Liver (tissue), 9 donors: ENCODE data around the gene E2F2. TPM values are rescaled to one million over a fixed set of nuclear protein-coding genes. Genes with fewer than 3 reads are reported as not detected.

Source experiments
- DNase-seq: peaks from one replicate; pipeline ENCODE4 v3.0.0-alpha.2; 2017; ENCODE audit warnings: low spot score
- H3K27ac ChIP-seq, 2 donors: one replicate each; pipeline ENCODE4 v1.7.0; 2013; ENCODE audit warnings: inconsistent platforms in 2 of 2, low read length in 2 of 2, control low read depth in 1 of 2, low read depth in 1 of 2, mild to moderate bottlenecking in 1 of 2
- H3K27me3 ChIP-seq, 4 donors: one replicate each; pipeline versions ENCODE4 v1.6.1 to v1.7.0; 2013; ENCODE audit warnings: low read length in 3 of 4, inconsistent platforms in 1 of 4, mild to moderate bottlenecking in 1 of 4, moderate library complexity in 1 of 4; ENCODE audit not compliant: control insufficient read depth in 4 of 4, insufficient read depth in 4 of 4
- H3K36me3 ChIP-seq, 4 donors: one replicate each; pipeline versions ENCODE4 v1.6.1 to v1.7.0; 2013; ENCODE audit warnings: low read length in 3 of 4, mild to moderate bottlenecking in 3 of 4, low read depth in 1 of 4, moderate library complexity in 1 of 4; ENCODE audit not compliant: control insufficient read depth in 4 of 4, insufficient read depth in 3 of 4
- H3K4me1 ChIP-seq, 4 donors: one replicate each; pipeline versions ENCODE4 v1.6.1 to v1.7.0; 2013; ENCODE audit warnings: low read length in 3 of 4, mild to moderate bottlenecking in 3 of 4, moderate library complexity in 1 of 4; ENCODE audit not compliant: control insufficient read depth in 4 of 4, insufficient read depth in 4 of 4
- H3K4me3 ChIP-seq, 3 donors: one replicate each; pipeline versions ENCODE4 v1.6.1 to v1.7.0; 2013; ENCODE audit warnings: low read length in 3 of 3, control low read depth in 1 of 3, low read depth in 1 of 3, mild to moderate bottlenecking in 1 of 3
- H3K9ac ChIP-seq, 2 donors: one replicate each; pipeline ENCODE4 v1.7.0; 2013; ENCODE audit warnings: low read length in 2 of 2, mild to moderate bottlenecking in 2 of 2, moderate library complexity in 2 of 2, control low read depth in 1 of 2, low read depth in 1 of 2
- H3K9me3 ChIP-seq, 4 donors: one replicate each; pipeline versions ENCODE4 v1.6.1 to v1.7.0; 2013; ENCODE audit warnings: low read length in 3 of 4; ENCODE audit not compliant: control insufficient read depth in 4 of 4
- EGR1 ChIP-seq, 2 donors: IDR thresholded peaks; 2 replicates each; pipeline ENCODE4 v1.6.1; 2016 to 2018; ENCODE audit warnings: antibody characterized with exemption in 2 of 2, low read depth in 2 of 2
- FOXA2 ChIP-seq: IDR thresholded peaks from 2 replicates; pipeline ENCODE4 v1.6.1; 2016; ENCODE audit warnings: antibody characterized with exemption
- HNF4A ChIP-seq, 2 donors: conservative IDR thresholded peaks; 2 replicates each; pipeline ENCODE4 v1.6.1; 2016; ENCODE audit warnings: antibody characterized with exemption in 2 of 2, mild to moderate bottlenecking in 2 of 2
- RAD21 ChIP-seq, 2 donors: IDR thresholded peaks; 2 replicates each; pipeline ENCODE4 v1.6.1; 2016; ENCODE audit warnings: antibody characterized with exemption in 2 of 2, mild to moderate bottlenecking in 2 of 2
- RXRA ChIP-seq, 2 donors: IDR thresholded peaks; 2 replicates each; pipeline ENCODE4 v1.6.1; 2017 to 2018; ENCODE audit warnings: antibody characterized with exemption in 2 of 2, mild to moderate bottlenecking in 1 of 2
- SP1 ChIP-seq: IDR thresholded peaks from 2 replicates; pipeline ENCODE4 v1.6.1; 2018; ENCODE audit warnings: antibody characterized with exemption, mild to moderate bottlenecking
- YY1 ChIP-seq: IDR thresholded peaks from 2 replicates; pipeline ENCODE4 v1.6.1; 2016; ENCODE audit warnings: antibody characterized with exemption, mild to moderate bottlenecking
- WGBS: extraction: QIAGEN DNeasy Blood & Tissue Kit; methylation state at CpG from one replicate; pipeline ENCODE4 v1.1.7; 2013; 5-methylcytosine and 5-hydroxymethylcytosine counted together
- polyA plus RNA-seq, 2 donors: library from polyadenylated mRNA; stranded (reverse) in 1 of 2; unstranded in 1 of 2; fragments of 200-250 nt in 1 of 2; fragments of >200 nt in 1 of 2; fragmentation: Nextera tagmentation in 1 of 2; extraction: Ambion mirVana in 1 of 2; gene quantifications; one replicate each; pipeline versions ENCODE4 v1.2.1 to v1.2.3, GENCODE V29; 2013 to 2015
- total RNA-seq, 2 donors: library from RNA; depleted of rRNA; stranded (reverse); fragments of >200 nt; gene quantifications; one replicate each; pipeline ENCODE4 v1.2.3, GENCODE V29; 2014
- TF ChIP-seq, protein P1 (sequence below): IDR thresholded peaks from 2 replicates; pipeline ENCODE4 v1.6.1; 2016; ENCODE audit warnings: antibody characterized with exemption, mild to moderate bottlenecking
- TF ChIP-seq, protein P2 (sequence below): IDR thresholded peaks from 2 replicates; pipeline ENCODE4 v1.6.1; 2016; ENCODE audit warnings: antibody characterized with exemption
- donor health status: healthy.
- donor health status: healthy.
- donor health status: healthy.
- donor health status: healthy.
- donor health status: healthy.

The E2F2 gene
- total and polyA plus RNA-seq, 4 donors, result 0.08 to 79.9 (median 0.44) TPM

DNA sequence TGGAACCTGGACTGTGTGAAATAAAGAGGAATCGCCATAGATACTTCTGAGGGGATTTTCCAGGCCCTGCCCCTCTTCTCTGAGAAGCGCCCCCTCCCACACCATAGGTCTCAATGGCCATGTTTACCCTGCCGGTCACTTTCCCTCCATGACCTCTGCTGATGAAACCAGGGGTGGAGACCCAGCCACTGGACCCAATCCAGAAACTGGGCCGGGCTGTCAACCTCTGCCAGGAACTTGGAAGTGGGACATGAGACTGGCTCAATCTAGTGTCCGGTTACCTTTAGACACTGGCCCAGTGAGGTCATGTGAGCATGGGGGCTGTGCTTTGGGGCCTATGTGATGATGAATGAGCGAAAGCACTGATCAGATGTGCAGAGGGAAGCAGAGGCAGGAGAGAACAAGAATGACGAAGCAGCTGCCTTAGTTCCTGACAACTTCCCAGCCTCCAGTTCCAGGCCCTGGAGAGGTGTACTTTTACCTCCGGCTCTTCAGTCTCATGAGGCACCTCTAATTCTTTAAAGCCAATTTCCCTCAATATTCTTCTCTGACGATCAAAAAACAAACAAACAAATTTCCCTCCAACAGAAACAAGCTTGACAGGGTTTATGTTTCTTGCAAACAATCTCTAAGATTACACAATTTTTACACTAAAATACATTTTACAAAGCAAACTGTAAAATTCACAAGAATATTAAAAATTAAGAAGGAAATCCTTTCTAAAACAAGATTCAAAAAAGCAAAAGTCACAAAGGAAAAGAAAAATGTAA is 52.0 kb downstream of the E2F2 start (continued):
- TF ChIP-seq, protein P1, sequence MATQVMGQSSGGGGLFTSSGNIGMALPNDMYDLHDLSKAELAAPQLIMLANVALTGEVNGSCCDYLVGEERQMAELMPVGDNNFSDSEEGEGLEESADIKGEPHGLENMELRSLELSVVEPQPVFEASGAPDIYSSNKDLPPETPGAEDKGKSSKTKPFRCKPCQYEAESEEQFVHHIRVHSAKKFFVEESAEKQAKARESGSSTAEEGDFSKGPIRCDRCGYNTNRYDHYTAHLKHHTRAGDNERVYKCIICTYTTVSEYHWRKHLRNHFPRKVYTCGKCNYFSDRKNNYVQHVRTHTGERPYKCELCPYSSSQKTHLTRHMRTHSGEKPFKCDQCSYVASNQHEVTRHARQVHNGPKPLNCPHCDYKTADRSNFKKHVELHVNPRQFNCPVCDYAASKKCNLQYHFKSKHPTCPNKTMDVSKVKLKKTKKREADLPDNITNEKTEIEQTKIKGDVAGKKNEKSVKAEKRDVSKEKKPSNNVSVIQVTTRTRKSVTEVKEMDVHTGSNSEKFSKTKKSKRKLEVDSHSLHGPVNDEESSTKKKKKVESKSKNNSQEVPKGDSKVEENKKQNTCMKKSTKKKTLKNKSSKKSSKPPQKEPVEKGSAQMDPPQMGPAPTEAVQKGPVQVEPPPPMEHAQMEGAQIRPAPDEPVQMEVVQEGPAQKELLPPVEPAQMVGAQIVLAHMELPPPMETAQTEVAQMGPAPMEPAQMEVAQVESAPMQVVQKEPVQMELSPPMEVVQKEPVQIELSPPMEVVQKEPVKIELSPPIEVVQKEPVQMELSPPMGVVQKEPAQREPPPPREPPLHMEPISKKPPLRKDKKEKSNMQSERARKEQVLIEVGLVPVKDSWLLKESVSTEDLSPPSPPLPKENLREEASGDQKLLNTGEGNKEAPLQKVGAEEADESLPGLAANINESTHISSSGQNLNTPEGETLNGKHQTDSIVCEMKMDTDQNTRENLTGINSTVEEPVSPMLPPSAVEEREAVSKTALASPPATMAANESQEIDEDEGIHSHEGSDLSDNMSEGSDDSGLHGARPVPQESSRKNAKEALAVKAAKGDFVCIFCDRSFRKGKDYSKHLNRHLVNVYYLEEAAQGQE, result peak; percentile 92

DNA sequence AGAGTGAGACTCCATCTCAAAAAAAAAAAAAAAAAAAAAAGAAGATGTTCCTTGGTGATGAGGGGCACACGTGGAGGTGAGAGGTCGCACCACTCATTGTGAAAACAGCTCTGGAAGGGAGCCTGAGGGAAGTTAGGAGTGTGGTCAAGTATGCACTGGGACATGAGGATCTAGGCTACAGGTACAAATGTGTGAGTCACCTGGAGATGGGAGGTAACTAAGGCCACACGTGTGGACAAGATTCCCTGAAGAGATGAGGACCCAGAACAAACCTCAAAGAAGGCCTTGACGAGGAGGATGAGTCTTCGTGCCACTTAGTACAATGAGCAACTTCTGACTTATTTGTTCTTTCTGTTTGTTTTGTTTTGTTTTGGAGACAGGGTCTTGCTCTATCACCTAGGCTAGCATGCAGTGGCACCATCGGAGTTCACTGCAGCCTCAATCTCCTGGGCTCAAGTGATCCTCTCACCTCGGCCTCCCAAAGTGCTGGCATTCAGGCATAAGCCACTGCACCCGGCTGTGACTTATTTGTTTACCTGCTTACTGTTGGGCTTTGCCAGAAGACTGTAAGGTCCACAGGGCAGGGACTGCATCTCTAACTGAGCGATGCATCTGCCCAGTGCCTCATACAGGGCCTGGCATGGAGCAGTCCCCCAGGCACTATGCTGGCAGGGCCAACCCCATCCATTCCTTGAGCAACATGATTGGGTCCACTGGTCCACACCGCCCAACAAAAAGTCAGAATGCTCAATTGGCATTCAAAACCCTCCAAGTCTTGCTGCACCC is 53.5 kb downstream of the E2F2 start:
- Histone ChIP-seq H3K27ac (peak overlapping the region; percentile 16 to 82), H3K9ac (no peak overlapping the region), H3K9me3 (no peaks in the 10 kb centered on the region), H3K27me3 (no peaks in the 10 kb centered on the region), H3K4me1 (peaks cover 16 to 79% (median 55%) of the 10 kb centered on the region in 4 donors), H3K36me3 (no peaks in the 10 kb centered on the region), H3K4me3 (no peak overlapping the region)
- no peak for DNase-seq
- peak in 1 of 2 donors; percentile 52 for TF ChIP-seq HNF4A (conservative IDR thresholded peaks at IDR 0.05)
- TF ChIP-seq SP1, result peak; percentile 23
- peak; percentile 4 to 7 for TF ChIP-seq RXRA (IDR thresholded peaks at IDR 0.05)
- no peak for TF ChIP-seq EGR1 (IDR thresholded peaks at IDR 0.05; ENCODE audit: low read depth in 2 of 2)
- WGBS, result 66% methylated on average over 10 of the region's 10 CpGs

DNA sequence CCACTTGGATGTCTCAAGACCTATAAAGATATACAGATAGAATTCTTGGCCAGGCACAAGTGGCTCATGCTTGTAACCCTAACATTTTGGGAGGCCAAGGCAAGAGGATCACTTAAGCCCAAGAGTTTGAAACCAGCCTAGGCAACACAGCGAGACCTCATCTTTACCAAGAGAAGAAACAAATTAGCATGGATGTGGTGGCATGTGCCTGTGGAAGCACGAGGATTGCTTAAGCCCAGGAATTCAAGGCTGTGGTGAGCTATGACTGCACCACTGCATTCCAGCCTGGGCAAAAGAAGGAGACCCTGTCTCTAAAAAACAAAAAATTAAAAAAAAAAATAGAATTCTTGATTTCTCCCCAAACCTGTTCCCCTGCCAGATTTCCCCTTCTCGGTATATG is 55.4 kb downstream of the E2F2 start:
- 78% methylated on average over 3 of the region's 3 CpGs for WGBS
- TF ChIP-seq YY1 (no peak), RAD21 (IDR thresholded peaks at IDR 0.05) (no peak), FOXA2 (no peak), EGR1 (IDR thresholded peaks at IDR 0.05; ENCODE audit: low read depth in 2 of 2) (no peak)
- TF ChIP-seq, protein P2, sequence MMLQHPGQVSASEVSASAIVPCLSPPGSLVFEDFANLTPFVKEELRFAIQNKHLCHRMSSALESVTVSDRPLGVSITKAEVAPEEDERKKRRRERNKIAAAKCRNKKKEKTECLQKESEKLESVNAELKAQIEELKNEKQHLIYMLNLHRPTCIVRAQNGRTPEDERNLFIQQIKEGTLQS, result no peak
- TF ChIP-seq, protein P1, result no peak
- peaks cover 21 to 80% (median 65%) of the 10 kb centered on the region in 4 donors for H3K4me1 ChIP-seq
- H3K27me3 ChIP-seq, result no peaks in the 10 kb centered on the region
- DNase-seq, result no peak
- no peak overlapping the region for H3K4me3 ChIP-seq
- H3K27ac ChIP-seq, result no peak overlapping the region
- H3K36me3 ChIP-seq, result no peaks in the 10 kb centered on the region
- H3K9ac ChIP-seq, result no peak overlapping the region
- H3K9me3 ChIP-seq, result no peaks in the 10 kb centered on the region
